Testis (tissue), 3 donors: Measurements from ENCODE around the gene CISD3. TPM values are rescaled to one million over a fixed set of nuclear protein-coding genes. Genes with fewer than 3 reads are reported as not detected.
A peak's percentile ranks its signal among the peaks of the same experiment; 100 is the strongest.

ENCODE experiments used
- DNase-seq: peaks from one replicate; pipeline ENCODE4 v3.0.0-alpha.2; 2019
- H3K27ac ChIP-seq, 2 donors: fragments of 200-600 bp; sonication (generic); one replicate each; pipeline ENCODE4 v1.5.1; 2019
- H3K27me3 ChIP-seq: fragments of 200-600 bp; sonication (generic); one replicate; pipeline ENCODE4 v1.5.1; 2019
- H3K36me3 ChIP-seq: fragments of 200-600 bp; sonication (generic); one replicate; pipeline ENCODE4 v1.5.1; 2017; ENCODE audit warnings: low read depth; ENCODE audit errors: missing control alignments
- H3K4me1 ChIP-seq: fragments of 200-600 bp; sonication (generic); one replicate; pipeline ENCODE4 v1.5.1; 2019
- H3K4me3 ChIP-seq, 2 donors: fragments of 200-600 bp; sonication (generic); one replicate each; pipeline ENCODE4 v1.5.1; 2017 to 2019
- H3K9me3 ChIP-seq: fragments of 200-600 bp; sonication (generic); one replicate; pipeline ENCODE4 v1.5.1; 2017
- POLR2A ChIP-seq: fragments of 450-650 bp; IDR thresholded peaks from one replicate; pipeline ENCODE4 v1.6.1; 2017; ENCODE audit warnings: antibody characterized with exemption, mild to moderate bottlenecking, moderate library complexity
- WGBS, 2 donors: methylation state at CpG; one replicate each; pipeline ENCODE4 v1.1.5; 2018; 5-methylcytosine and 5-hydroxymethylcytosine counted together
- intact Hi-C: fragments of 100-400 bp; cut with DNase I; formaldehyde crosslinking; loops from one replicate; pipeline ENCODE4 v1.15.1; 2023; ENCODE audit warnings: low total_unique reads
- polyA plus RNA-seq: library from polyadenylated mRNA; stranded (reverse); fragments of 350-450 nt; fragmentation: Illumina TruSeq; extraction: RNeasy Lipid Tissue Mini Kit (QIAGEN cat#74804); gene quantifications from one replicate; pipeline ENCODE4 v1.2.3, GENCODE V29; 2014; ENCODE audit warnings: low read depth, low replicate concordance; ENCODE audit not compliant: insufficient read depth
- total RNA-seq, 2 donors: library from RNA; depleted of rRNA; stranded (reverse); fragments of >200 nt; gene quantifications; one replicate each; pipeline ENCODE4 v1.2.3, GENCODE V29; 2016
- TF ChIP-seq, protein P1 (sequence below), 3 experiments: fragments of 450-650 bp in 2 of 3; fragments of 200-600 bp in 1 of 3; sonication (generic) in 1 of 3; IDR thresholded peaks; one replicate each; pipeline ENCODE4 v1.5.1; 2016 to 2019; ENCODE audit warnings: antibody characterized with exemption in 3 of 3, mild to moderate bottlenecking in 2 of 3, moderate library complexity in 1 of 3

Gene CISD3
- total and polyA plus RNA-seq, 3 donors from 2014 or later: 13.9 to 25.7 (median 14.3) TPM

GRCh38 chr17:38733982-38734973 lies 4.1 kb downstream of the CISD3 start:
- Histone ChIP-seq H3K36me3 (no peaks in the 10 kb centered on the region), H3K9me3 (no peaks in the 10 kb centered on the region), H3K4me3 (no peak overlapping the region), H3K4me1 (peaks cover 59% of the 10 kb centered on the region), H3K27ac (peak overlapping the region; percentile 45 to 74), H3K27me3 (no peaks in the 10 kb centered on the region)
- TF ChIP-seq, protein P1, sequence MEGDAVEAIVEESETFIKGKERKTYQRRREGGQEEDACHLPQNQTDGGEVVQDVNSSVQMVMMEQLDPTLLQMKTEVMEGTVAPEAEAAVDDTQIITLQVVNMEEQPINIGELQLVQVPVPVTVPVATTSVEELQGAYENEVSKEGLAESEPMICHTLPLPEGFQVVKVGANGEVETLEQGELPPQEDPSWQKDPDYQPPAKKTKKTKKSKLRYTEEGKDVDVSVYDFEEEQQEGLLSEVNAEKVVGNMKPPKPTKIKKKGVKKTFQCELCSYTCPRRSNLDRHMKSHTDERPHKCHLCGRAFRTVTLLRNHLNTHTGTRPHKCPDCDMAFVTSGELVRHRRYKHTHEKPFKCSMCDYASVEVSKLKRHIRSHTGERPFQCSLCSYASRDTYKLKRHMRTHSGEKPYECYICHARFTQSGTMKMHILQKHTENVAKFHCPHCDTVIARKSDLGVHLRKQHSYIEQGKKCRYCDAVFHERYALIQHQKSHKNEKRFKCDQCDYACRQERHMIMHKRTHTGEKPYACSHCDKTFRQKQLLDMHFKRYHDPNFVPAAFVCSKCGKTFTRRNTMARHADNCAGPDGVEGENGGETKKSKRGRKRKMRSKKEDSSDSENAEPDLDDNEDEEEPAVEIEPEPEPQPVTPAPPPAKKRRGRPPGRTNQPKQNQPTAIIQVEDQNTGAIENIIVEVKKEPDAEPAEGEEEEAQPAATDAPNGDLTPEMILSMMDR (IDR thresholded peaks at IDR 0.05): no peak
- TF ChIP-seq POLR2A: no peak
- DNase-seq: peak; percentile 67
- 48 to 58% methylated on average over 14 to 15 of the region's 15 CpGs for WGBS, 2 donors
- intact Hi-C loops: loop anchor here (5.0 kb wide), 1 partner anchor 57 kb away; no protein-coding TSS in a partner anchor

GRCh38 chr17:38735161-38735997 lies 5.2 kb downstream of the CISD3 start:
- Histone ChIP-seq H3K4me1 (peaks cover 54% of the 10 kb centered on the region), H3K4me3 (no peak overlapping the region), H3K27me3 (no peaks in the 10 kb centered on the region), H3K27ac (peak overlapping the region; percentile 45 to 74), H3K36me3 (no peaks in the 10 kb centered on the region), H3K9me3 (no peaks in the 10 kb centered on the region)
- peak; percentile 77 for DNase-seq
- WGBS, 2 donors: 41 to 51% methylated on average over 19 to 23 of the region's 23 CpGs
- intact Hi-C loops: no loop called here
- TF ChIP-seq, protein P1 (IDR thresholded peaks at IDR 0.05): peak; percentile 91 to 99 (median 93)
- TF ChIP-seq POLR2A: no peak

- TF ChIP-seq POLR2A: no peak
- TF ChIP-seq, protein P1 (IDR thresholded peaks at IDR 0.05): no peak
- WGBS, 2 donors: 91 to 97% methylated on average over 14 of the region's 14 CpGs
- Histone ChIP-seq H3K4me1 (peaks cover 55% of the 10 kb centered on the region), H3K9me3 (no peaks in the 10 kb centered on the region), H3K27me3 (no peaks in the 10 kb centered on the region), H3K36me3 (no peaks in the 10 kb centered on the region), H3K27ac (no peak overlapping the region), H3K4me3 (no peak overlapping the region)
- DNase-seq: no peak
- intact Hi-C loops: no loop called here
Observed at GRCh38 chr17:38738007-38738662, 8.0 kb downstream of the CISD3 start.

DNA sequence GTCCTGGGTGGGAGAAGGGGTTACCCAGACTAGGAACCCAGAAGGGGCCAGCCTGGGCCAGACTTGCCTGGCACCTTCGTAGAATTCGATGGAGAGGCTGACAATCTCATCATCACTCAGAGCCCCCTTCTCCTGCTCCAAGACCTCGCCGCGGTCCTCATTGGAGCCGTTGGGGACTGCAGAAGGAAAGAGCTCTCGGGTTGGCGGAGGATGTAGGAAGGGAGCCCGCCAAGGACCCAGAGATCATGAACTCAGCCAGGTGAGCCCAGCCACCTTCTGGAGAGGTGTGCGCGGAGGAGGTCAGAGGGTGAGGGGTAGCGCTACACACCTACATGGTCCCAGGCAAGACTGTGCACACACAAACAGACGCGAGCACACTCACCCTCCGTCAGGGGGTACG lies 8.5 kb downstream of the CISD3 start:
- no peak for TF ChIP-seq POLR2A
- TF ChIP-seq, protein P1 (IDR thresholded peaks at IDR 0.05): no peak
- peaks cover 49% of the 10 kb centered on the region for H3K4me1 ChIP-seq
- no peaks in the 10 kb centered on the region for H3K36me3 ChIP-seq
- intact Hi-C loops: no loop called here
- no peak overlapping the region for H3K4me3 ChIP-seq
- no peak overlapping the region for H3K27ac ChIP-seq
- H3K9me3 ChIP-seq: no peaks in the 10 kb centered on the region
- WGBS, 2 donors: 93 to 95% methylated on average over 14 to 16 of the region's 16 CpGs
- no peaks in the 10 kb centered on the region for H3K27me3 ChIP-seq
- DNase-seq: no peak
